Fibroblast of lung (primary cell): ENCODE data around the gene SLC36A3. TPM values are rescaled to one million over a fixed set of nuclear protein-coding genes. Genes with fewer than 3 reads are reported as not detected.

Experiments
- DNase-seq, 2 donors: peaks; one replicate each; pipeline versions ENCODE4 v3.0.0 to v3.0.0-alpha.2; 2010; ENCODE audit warnings: low read depth in 2 of 2
- H2AFZ ChIP-seq: 2 replicates; pipeline ENCODE4 v1.5.1; 2012; ENCODE audit warnings: low read length, control low read depth, inconsistent platforms
- H3K27ac ChIP-seq: 2 replicates; pipeline ENCODE4 v1.5.1; 2011; ENCODE audit warnings: low read length, control low read depth; ENCODE audit not compliant: insufficient read depth
- H3K27me3 ChIP-seq: 2 replicates; pipeline ENCODE4 v1.5.1; 2011; ENCODE audit warnings: mild to moderate bottlenecking, low read length; ENCODE audit not compliant: control insufficient read depth, insufficient read depth
- H3K36me3 ChIP-seq: 2 replicates; pipeline ENCODE4 v1.5.1; 2011; ENCODE audit warnings: low read length; ENCODE audit not compliant: control insufficient read depth, insufficient read depth
- H3K4me1 ChIP-seq: 2 replicates; pipeline ENCODE4 v1.5.1; 2011; ENCODE audit warnings: low read length; ENCODE audit not compliant: control insufficient read depth, insufficient read depth; ENCODE audit errors: extremely low read depth
- H3K4me2 ChIP-seq: 2 replicates; pipeline ENCODE4 v1.5.1; 2011; ENCODE audit warnings: low read length, control low read depth; ENCODE audit not compliant: insufficient read depth; ENCODE audit errors: extremely low read depth
- H3K4me3 ChIP-seq, 4 experiments: fragments of 200-600 bp in 1 of 4; sonication (generic) in 1 of 4; replicated peaks in 1 of 4; 2 replicates each; pipeline ENCODE4 v1.5.1; 2011 to 2016; ENCODE audit warnings: low read length in 4 of 4, low read depth in 3 of 4, mild to moderate bottlenecking in 3 of 4, control low read depth in 2 of 4, inconsistent platforms in 1 of 4, mixed read lengths in 1 of 4; ENCODE audit not compliant: insufficient read depth in 1 of 4; ENCODE audit errors: control extremely low read depth in 1 of 4
- H3K79me2 ChIP-seq: 2 replicates; pipeline ENCODE4 v1.5.1; 2012; ENCODE audit warnings: mild to moderate bottlenecking, low read length, inconsistent platforms; ENCODE audit not compliant: control insufficient read depth, insufficient read depth
- H3K9ac ChIP-seq: 2 replicates; pipeline ENCODE4 v1.5.1; 2011; ENCODE audit warnings: mild to moderate bottlenecking, low read length, control low read depth; ENCODE audit not compliant: insufficient read depth
- H3K9me3 ChIP-seq: 2 replicates; pipeline ENCODE4 v1.5.1; 2012; ENCODE audit warnings: low read depth, low read length; ENCODE audit not compliant: control insufficient read depth, insufficient read depth
- H4K20me1 ChIP-seq: 2 replicates; pipeline ENCODE4 v1.5.1; 2011; ENCODE audit warnings: low read length; ENCODE audit not compliant: control insufficient read depth, insufficient read depth; ENCODE audit errors: extremely low read depth
- CTCF ChIP-seq, 2 donors: IDR thresholded peaks in 1 of 2; conservative IDR thresholded peaks in 1 of 2; 1 replicate in 1 of 2; 2 replicates in 1 of 2; pipeline ENCODE4 v1.5.1; 2011 to 2012; ENCODE audit warnings: low read length in 2 of 2, control low read depth in 1 of 2, inconsistent platforms in 1 of 2, low read depth in 1 of 2, mild to moderate bottlenecking in 1 of 2
- EZH2 ChIP-seq: IDR thresholded peaks from 2 replicates; pipeline ENCODE4 v1.5.1; 2012; ENCODE audit warnings: low read length, control low read depth, mild to moderate bottlenecking; ENCODE audit errors: missing control alignments
- polyA plus RNA-seq, 2 donors: library from polyadenylated mRNA; depleted of rRNA in 1 of 2; stranded (reverse) in 1 of 2; unstranded in 1 of 2; fragments of >200 nt; gene quantifications; 2 replicates each; pipeline ENCODE4 v1.2.1, GENCODE V29; 2011 to 2012; ENCODE audit warnings: missing spikeins in 1 of 2
- total RNA-seq: library from RNA; depleted of rRNA; stranded (reverse); fragments of >200 nt; gene quantifications from 2 replicates; pipeline ENCODE4 v1.2.1, GENCODE V29; 2014

Gene SLC36A3
- total and polyA plus RNA-seq, 2 donors (not counting 1 experiment from before 2014, with no cell fraction given), result not detected

- Histone ChIP-seq H2AFZ (no peak overlapping the region), H3K27me3 (no peaks in the 10 kb centered on the region), H3K27ac (no peak overlapping the region), H3K79me2 (no peaks in the 10 kb centered on the region), H3K36me3 (no peaks in the 10 kb centered on the region), H3K4me2 (no peak overlapping the region), H3K9ac (no peak overlapping the region), H3K4me1 (no peaks in the 10 kb centered on the region), H4K20me1 (no peaks in the 10 kb centered on the region), H3K4me3 (no peak overlapping the region), H3K9me3 (no peaks in the 10 kb centered on the region)
- no peak for DNase-seq
- TF ChIP-seq EZH2 (no peak), CTCF (conservative IDR thresholded peaks at IDR 0.05 in 1 of 2, IDR thresholded peaks at IDR 0.05 in 1 of 2; ENCODE audit: low read depth in 1 of 2, low read length in 2 of 2) (no peak)
Observed at GRCh38 chr5:151326266-151326665, 22.7 kb upstream of the SLC36A3 start.

- no peak overlapping the region for H3K4me2 ChIP-seq
- H3K79me2 ChIP-seq, result no peaks in the 10 kb centered on the region
- H3K9me3 ChIP-seq, result no peaks in the 10 kb centered on the region
- no peak overlapping the region for H3K9ac ChIP-seq
- TF ChIP-seq EZH2 (no peak), CTCF (conservative IDR thresholded peaks at IDR 0.05 in 1 of 2, IDR thresholded peaks at IDR 0.05 in 1 of 2; ENCODE audit: low read depth in 1 of 2, low read length in 2 of 2) (no peak)
- no peaks in the 10 kb centered on the region for H3K4me1 ChIP-seq
- H3K27me3 ChIP-seq, result no peaks in the 10 kb centered on the region
- H4K20me1 ChIP-seq, result no peaks in the 10 kb centered on the region
- DNase-seq, result no peak
- H3K4me3 ChIP-seq, result no peak overlapping the region
- no peak overlapping the region for H2AFZ ChIP-seq
- no peak overlapping the region for H3K27ac ChIP-seq
- no peaks in the 10 kb centered on the region for H3K36me3 ChIP-seq
Observed at GRCh38 chr5:151320481-151320880, 16.9 kb upstream of the SLC36A3 start.

GRCh38 chr5:151318850-151319732 is 15.5 kb upstream of the SLC36A3 start:
- H3K9ac ChIP-seq, result no peak overlapping the region
- no peaks in the 10 kb centered on the region for H3K4me1 ChIP-seq
- H4K20me1 ChIP-seq, result no peaks in the 10 kb centered on the region
- H3K36me3 ChIP-seq, result no peaks in the 10 kb centered on the region
- no peak overlapping the region for H2AFZ ChIP-seq
- no peak overlapping the region for H3K4me3 ChIP-seq
- H3K79me2 ChIP-seq, result no peaks in the 10 kb centered on the region
- TF ChIP-seq CTCF (conservative IDR thresholded peaks at IDR 0.05 in 1 of 2, IDR thresholded peaks at IDR 0.05 in 1 of 2; ENCODE audit: low read depth in 1 of 2, low read length in 2 of 2), result peak; percentile 24 to 27
- no peak for TF ChIP-seq EZH2
- DNase-seq, result peak; percentile 1 to 6
- H3K27ac ChIP-seq, result no peak overlapping the region
- no peaks in the 10 kb centered on the region for H3K9me3 ChIP-seq
- no peak overlapping the region for H3K4me2 ChIP-seq
- no peaks in the 10 kb centered on the region for H3K27me3 ChIP-seq
